HG02840 (cell line): Measurements from ENCODE around the gene ANKMY1.
"Not testable (repeated sequence)": the region's sequence is repeated elsewhere in the genome, so short reads cannot be mapped to it uniquely, and the experiment has no call there.

ENCODE experiments used
- ATAC-seq: cut with Tn5 transposase; IDR thresholded peaks from one replicate; pipeline ENCODE4 v1.9.1; 2021; ENCODE audit warnings: mild to moderate bottlenecking, moderate library complexity, moderate number of reproducible peaks; ENCODE audit not compliant: unreplicated experiment, low FRiP score

Gene ANKMY1

DNA sequence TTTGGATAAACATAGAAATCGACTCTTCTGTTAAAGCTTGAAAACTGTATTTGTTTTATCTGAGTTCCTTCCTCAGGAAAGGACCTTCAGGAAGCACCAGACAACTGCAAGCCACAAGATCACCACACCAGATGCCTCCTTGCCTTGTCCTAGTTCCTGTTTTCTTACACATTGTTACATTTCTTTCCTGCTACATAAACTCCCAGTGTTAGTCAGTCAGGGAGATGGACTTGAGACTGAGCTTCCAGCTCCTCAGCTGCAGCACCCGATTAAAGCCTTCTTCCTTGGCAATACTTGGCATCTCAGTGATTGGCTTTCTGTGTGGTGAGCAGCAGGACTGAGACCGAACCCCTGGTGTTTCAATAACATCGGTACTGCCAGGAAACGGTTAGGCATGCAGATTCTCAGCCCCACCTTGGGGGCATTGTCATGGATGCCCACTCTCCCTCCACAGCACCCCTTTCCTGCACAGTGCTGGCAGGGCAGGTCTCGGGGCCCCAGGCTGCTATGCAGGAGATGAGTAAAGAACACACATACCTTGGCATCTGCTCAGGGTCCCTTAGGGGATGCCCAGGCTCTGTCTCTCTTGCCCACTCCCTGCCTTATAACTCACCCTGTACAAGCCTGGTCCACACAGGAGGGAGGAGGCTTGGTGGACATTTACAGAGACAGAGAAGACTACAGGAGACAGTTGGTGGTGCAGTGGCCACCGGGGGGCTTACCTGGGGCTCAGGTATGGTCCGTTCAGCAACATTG, 32.6 kb downstream of the ANKMY1 start:
- ATAC-seq, result no peak

DNA sequence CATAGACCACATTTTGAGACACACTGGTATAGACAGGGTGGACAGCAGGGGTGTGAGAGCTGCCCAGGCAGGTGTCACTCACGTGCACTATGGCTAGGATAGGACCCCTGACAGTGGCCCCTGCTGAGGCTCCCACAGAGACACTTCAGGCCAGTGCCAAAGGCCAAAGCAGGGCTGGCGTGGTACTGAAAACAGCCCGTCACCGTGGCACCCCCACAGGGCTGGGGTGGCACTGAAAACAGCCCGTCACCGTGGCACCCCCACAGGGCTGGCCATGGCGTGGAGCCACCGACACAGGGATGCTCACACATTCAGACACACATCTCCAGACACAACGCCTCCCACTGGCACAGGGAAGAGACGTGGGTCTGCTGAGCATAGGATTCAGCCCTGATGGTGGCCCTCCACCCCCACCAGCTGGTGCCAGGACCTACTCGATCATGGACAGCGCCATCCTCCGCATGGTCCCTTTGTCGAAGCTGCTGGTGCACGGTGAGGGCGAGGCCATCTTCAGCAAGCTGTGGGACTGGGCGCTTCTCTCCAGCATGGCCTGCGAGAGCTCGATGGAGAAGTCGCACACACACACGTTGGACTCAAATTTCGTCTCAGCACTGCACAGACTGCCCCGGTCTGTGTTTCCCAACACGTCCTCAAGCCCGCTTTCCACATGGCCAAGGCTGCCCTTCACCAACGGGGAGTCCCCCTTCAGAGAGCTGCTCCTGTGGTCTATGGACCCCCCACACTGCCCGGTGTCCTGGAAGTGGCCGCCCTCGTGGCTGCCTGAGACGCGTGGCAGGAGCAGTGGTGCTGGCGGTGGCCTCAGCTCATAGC, 34.1 kb downstream of the ANKMY1 start:
- ATAC-seq, result no peak

DNA sequence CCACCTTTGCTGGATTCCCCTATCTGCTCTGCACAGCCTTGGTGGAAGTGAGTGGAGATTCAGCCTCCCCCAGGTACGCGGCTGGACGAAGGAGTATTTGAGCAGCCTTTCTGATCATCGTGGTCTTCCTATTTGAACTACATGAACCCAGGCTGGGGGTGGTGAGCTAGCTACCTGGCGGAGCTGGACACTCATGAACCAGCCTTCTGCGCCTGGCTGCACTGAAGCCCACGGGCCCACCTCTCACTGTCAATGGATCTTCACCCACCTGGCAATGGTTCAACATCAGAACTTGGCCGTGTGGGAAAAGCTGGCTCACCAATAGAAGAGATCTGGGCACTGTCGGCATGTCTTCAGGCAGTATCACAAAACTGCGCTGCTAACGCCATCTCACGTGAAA, 35.4 kb downstream of the ANKMY1 start:
- no peak for ATAC-seq

DNA sequence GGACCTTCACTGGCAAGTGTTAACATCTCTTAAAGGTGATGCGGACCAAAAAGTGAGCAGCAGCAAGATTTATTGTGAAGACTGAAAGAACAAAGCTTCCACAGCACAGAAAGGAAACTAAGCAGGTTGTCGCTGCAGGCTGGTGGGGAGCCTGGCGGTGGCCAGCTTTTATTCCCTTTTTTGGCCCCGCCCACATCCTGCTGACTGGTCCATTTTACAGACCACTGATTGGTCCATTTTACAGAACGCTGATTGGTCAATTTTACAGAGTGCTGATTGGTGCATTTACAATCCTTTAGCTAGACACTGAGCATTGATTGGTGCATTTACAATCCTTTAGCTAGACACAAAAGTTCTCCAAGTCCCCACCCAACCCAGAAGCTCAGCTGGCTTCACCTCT, 35.9 kb downstream of the ANKMY1 start:
- not testable (repeated sequence) for ATAC-seq

DNA sequence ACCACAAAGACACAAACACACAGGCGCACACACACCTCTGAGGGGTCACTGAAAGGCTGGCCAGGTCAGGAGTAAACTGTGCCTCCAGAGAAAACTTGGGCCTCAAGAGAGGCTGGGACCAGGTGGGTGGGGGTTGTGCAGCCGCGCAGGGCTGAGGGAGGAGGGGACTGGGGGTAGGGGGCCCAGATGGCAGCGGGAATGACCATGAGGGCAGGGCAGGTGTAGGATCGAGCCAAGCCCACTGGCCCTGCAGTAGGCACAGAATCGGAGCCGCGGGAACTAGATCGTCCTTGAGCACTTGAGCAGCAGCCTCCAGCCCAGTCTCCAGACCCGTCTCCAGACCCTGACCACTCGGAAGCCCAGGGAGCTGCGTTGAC, 36.8 kb downstream of the ANKMY1 start:
- ATAC-seq, result no peak

DNA sequence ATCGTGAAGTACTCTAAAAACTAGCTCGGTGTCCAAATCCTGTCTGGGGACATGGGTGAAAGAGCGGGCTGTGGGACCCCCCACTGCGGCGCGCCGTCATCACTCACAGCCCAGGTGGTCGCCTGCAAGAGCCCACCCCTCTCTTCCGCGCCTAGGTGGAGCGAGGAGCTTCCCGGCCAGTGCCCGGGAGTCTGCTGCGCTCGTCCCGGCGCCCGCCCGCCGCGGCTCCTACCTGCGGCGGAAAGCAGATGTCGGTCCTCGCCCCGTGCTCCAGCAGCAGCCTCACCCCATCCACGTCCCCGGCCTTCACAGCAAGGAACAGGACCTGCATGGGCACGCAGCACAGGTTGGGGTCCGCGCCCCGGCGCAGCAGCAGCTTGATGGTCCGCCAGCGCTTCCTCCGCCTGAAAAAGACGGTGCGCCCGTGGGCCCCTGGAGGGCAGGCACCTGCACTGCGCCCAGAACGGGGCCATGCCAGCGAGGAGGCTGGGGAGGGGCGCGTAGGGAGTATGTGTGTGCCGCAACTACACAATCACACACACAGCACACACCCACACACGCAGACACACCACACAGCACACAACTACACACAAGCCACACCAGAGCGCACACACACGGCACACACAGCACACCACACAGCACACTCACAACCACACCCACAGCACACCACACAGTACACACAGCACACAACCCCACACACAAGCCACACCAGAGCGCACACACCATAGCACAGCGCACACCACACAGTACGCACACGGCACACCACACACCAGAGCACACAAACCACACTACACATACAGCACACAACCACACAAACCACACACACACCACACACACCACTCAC, 37.4 kb downstream of the ANKMY1 start:
- no peak for ATAC-seq

DNA sequence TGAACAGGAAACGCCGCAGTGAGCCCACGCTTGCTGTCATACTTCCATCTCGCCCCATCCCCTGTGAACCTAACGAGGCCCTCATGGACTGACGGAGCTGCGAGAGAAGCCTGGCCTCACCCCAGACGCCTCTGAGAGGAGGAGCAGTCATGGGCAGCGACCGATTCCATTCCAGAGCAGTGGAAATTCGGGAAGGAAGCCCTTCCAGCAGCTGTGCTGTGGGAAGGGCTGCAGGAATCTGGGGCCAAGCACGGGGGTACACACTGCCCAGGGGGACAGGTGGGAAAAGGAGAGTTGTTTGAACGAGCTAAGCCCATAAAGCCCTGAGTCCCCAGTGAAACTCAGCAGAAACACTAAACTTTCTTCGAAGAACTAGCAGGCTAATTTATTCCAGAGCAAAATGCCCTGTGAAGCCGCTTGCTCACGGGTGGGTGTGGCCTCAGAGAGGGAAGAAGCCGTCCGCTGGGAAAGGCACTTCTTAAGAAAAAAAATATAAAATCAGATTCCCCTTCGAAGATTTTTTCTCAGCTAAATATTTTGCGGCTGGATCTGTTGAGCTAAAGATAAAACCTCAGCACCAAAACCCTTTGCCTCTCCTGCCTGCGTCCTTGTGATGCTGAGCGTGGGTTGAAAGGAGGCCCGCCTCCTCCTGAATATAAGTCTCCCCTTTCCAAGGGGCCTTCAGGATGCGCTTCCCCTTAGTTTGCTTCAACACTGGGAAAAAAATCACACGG, 38.2 kb downstream of the ANKMY1 start:
- ATAC-seq, result no peak

DNA sequence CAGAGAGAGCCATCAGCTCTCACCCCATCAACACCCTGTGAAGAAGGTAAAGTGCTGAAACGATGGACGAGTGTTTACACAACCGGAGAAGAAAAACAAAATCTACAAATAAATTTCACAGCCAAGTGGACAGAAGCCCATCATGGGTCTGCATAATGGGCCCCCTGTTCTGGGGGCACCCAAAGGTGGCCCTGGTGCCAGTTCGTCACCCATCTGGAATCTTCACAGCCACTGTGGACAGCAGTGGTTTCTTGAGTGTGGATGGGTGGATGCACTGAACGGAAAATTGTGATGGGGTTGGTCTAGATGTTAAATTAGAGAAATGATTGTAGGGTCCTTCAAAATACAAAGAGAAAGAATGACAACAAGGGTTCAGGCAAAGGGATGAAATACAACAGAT, 38.8 kb downstream of the ANKMY1 start:
- no peak for ATAC-seq

DNA sequence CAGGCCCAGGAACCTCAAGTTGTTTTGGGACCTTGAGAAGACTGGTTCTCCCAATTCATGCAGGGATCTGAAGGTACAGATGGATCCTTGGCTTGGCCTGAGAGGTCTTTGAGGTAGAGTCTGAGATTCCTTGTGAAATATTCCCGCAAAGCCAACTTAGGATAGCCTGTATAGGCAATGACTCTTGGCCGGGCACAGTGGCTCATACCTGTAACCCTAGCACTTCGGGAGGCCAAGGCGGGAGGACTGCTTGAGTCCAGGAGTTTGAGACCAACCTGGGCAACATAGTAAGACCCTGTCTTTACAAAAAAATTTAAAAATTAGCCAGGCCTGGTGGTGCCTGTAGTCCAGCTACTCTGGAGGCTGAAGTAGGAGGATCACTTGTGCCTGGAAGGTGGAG, 40.4 kb downstream of the ANKMY1 start:
- no peak for ATAC-seq

DNA sequence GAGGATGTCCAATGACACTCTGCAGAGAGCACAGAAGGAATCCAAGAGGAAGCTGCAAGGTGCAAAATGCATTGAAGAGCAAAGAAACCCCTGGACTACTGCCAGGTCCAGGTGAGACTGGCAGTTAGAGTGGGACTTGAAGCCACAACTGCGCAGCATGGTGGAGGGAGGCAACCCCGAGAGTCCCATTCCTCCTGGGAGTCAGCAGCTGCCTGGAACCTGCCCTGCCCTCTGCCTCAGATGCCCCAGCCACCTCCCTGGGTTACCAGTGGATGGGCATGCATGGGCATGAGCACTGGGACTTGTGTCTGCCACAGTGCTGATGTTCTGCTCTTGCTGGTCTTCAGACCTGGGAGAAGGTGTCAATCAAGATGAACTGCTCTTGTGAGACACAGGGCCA, 43.2 kb downstream of the ANKMY1 start:
- no peak for ATAC-seq

DNA sequence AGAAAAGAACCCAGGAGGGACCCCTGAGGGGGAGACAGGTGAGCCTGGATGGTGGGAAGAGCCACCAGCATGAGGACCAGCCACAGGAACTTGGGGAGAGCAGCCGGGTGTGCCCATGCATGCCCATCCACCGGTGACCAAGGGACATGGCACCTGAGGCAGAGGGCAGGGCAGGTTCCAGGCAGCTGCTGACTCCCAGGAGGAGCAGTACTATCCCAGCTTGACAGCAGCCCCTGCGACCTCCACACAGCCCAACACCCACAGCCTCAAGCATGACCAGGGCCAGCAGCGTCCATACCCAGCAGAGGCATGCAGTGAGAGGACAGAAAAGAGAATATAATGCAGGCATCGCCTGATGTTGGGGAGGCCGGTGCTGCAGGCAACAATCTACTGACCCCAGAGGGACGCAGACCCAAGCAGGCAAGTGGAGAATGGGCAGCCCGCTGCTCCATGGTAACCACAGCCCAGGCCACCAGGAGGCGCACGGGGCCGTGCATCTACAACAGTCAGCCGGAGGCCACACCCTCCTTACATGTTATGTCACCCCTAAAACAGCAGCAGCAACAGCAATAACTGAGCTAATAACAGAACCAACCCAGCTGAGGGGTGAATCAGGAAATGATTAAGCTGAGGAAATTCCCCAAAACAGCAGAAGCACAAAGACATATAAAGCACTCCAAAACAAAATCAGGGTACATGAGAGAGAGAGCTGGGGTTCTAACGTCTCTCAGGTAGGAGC, 44.1 kb downstream of the ANKMY1 start:
- ATAC-seq, result peak; percentile 84

DNA sequence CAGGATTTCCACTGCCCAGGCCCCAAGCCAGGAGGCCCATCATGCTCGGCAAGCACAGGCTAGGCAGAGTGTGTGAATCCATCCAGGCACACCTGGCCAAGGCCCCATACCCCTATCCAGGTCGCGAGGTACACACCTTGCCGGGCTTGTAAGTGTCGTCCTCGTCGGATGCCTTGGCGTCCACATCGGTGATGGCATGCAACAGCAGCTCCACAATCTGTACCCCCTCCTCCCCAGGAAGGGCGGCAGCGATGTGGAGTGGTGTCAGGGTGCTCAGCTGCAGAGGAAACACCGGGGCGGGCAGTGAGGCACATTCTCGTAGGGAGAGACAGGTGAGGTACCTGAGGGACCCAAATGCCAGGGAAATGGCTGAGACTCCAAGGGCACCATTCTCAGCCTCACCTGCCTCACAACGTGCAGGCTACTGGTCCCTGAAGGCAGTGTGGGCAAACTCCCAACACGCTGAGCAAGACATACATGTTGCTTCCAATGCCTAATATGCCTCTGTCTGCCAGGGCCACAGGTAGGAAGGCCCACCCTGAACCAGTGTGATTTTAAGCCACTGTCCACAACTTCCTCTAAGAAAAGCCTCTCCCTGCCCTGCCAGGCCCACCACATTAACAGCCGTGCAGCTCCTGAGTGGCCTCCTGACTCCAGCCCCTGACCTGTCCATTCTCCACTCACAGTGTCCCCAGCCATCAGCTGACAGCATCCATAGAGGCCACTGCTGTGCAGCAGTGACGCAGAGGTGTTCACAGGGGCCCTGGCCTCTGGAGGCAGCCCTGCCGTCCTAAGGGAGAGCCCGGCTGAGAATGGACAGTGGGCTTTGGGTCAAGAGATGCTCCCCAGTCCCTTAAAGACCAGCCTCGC, 44.9 kb downstream of the ANKMY1 start:
- ATAC-seq, result no peak

DNA sequence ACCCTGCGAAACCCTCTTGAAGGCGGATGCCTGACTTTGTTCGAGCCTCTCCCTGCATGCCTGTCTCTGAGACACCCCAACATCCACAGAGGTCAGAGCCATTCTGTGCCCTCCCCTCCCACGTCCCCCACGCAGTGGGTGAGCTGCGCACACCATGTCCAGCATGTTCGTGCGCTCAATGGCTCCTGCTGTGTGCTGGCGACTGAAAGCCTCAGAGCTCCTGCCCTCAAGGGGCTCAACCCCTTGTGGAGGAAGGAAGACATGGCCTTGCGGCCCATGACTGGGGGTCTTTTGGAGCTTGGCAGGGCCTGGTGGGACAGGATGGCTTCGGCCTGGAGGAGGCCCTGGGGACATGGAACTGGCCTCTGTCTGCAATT, 45.7 kb downstream of the ANKMY1 start:
- ATAC-seq, result no peak

DNA sequence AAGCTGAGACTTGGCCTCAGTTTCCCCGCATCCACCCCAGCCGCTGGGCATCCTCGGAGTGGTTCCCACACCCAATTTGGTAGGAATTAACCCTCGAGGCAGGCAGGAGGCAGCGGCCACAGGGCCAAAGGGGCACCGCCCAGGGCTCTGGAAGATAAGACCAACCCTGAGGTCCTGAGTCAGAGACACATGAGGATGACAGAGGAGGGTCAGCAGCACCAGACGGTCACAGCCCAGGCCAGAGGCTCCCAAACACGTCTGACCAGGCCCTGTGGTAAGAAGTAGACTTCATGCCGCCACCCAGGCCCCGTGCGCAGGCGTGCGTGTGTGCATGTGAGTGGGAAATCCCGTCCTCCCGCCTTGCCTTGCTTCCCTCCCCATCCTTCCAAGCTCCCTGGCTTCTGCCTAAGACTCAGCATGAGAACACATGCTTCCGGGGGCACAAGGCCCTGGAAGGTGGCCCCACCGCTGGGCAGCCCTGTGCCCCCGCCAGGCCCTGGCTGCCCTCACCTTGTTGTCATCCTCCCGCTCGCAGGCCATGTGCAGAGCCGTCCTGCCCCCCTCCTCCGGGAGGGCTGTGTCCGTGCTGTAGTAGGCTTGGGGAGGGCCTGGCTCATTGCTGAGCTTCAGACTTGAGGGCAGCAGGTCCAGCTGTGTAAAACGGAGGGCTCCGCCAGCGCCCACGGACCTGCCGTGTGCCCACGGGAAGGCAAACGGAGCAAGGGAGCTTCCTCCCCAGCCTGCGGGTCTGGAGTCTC, 46.3 kb downstream of the ANKMY1 start:
- ATAC-seq, result no peak

DNA sequence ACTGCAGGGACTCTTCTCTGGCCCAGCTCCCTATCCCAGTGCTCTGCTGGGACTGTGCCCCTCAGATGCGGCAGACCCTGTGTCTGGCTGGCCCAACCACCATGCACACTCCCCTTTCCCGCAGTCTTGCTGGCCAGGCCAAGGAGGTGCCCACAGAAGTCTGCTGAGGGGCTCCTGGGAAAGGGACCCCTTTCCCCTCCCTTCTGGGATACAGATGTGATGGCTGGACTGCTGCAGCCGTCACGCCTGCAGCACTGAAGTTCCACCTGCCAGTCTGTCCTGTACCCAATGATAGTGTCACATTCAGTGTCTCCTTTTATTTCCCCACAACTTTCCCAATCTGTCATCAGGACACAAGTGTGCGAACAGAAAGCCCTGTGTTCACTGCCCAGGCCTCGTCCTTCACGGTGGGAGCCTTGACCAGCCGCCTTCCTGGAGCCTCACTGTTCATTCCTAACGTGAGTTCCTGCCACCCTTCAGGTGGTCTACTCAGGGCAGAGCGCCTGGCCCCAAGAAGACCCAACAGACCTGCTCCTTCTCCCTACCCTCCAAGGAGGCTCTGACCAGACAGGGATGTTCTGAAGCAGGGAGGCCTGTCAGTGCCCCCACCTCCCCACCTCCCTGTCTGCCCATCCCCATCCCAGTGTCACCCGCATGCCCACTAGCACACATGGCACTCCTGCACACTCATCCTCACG, 47.1 kb downstream of the ANKMY1 start:
- no peak for ATAC-seq

DNA sequence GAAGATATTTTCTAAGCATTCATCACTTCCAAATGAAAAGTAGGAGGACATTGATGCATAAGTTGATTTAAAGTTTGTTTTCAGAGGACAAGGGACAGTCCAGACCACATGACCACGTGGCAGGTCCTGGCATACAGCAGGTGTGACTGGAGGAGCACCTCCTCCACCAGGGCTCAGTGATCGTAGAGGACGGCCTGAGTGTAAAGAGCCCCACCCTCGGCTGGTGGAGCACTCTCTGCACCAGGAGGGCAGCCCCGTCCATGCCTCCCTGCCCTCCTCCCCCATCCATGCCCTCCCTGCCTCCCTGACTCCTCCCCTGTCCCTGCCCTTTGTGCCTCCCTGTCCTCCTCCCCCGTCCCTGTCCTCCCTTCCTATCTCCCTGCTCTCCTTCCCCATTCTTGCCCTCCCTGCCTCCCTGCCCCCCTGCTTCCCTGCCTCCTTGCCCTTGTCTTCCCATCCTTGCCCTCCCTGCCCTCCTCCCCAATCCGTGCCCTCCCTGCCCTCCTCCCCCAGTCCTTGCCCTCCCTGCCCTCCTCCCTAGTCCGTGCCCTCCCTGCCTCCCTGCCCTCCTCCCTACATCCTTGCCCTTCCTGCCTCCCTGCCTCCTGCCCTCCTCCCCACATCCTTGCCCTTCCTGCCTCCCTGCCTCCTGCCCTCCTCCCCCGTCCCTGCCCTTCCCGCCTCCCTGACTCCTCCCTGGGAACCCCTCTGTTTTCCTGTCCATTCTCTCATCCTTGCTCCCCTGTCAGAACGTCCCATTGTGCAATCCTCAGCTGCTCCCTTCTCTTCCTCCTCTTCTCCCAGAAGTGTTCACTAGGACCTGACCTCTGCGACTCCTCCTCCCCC, 47.9 kb downstream of the ANKMY1 start:
- no peak for ATAC-seq
